HG03354 (cell line): ENCODE results near the gene CCDC9B.
A peak's percentile ranks its signal among the peaks of the same experiment; 100 is the strongest.

ENCODE experiments used
- ATAC-seq: cut with Tn5 transposase; IDR thresholded peaks from one replicate; pipeline ENCODE4 v1.9.1; 2021; ENCODE audit warnings: mild to moderate bottlenecking; ENCODE audit not compliant: unreplicated experiment, poor library complexity, severe bottlenecking

The CCDC9B gene

GRCh38 chr15:40334941-40335795, 5.6 kb downstream of the CCDC9B start:
- no peak for ATAC-seq

- ATAC-seq = no peak
Measured at GRCh38 chr15:40334541-40334940, 6.2 kb downstream of the CCDC9B start.

GRCh38 chr15:40333922-40334492, 6.7 kb downstream of the CCDC9B start:
- ATAC-seq = no peak

GRCh38 chr15:40332113-40332781, 8.5 kb downstream of the CCDC9B start:
- ATAC-seq = no peak

DNA sequence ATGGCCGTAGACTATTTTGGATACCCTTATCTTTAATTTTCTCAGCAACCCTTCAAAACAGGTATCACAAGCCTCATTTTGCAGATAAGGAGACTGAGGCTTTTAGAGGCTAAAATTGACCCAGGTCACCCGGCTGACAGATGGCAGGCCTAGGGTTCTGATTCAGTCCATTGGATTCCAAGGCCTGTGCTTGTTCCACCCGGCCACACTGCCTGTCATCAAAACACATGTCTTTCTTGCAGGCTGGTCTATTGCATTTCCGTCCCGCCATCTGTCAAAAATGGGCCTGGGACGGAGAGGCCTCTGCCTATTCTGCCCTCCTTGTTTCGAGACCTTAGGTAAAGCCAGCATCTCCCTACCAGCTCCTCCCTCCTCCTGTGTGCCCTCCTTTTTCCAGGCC, 9.1 kb downstream of the CCDC9B start:
- no peak for ATAC-seq

DNA sequence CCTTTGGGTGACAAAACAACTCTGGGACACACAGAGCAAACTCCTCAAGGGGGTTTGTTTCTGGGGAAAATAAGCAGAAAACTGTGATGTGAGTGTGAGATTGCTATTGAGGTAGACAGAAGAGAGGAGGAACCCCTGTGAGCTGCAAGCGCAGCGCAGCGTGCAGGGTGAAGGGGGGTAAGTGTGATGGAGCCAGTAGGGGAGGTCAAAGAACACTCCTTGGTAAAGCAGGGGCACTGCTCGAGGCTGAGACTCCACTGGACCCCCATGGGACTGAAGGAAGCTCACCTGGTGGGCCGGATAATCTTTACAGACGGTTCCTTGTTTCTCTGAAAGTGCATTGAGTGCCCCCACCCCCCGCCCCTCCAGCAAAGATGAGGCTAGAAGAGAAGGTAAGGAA, 9.7 kb downstream of the CCDC9B start:
- no peak for ATAC-seq

- no peak for ATAC-seq
Measured at GRCh38 chr15:40330368-40330836, 10.3 kb downstream of the CCDC9B start.

GRCh38 chr15:40329804-40330203, 10.9 kb downstream of the CCDC9B start:
- ATAC-seq = no peak

GRCh38 chr15:40328751-40329150, 12.0 kb downstream of the CCDC9B start:
- no peak for ATAC-seq

DNA sequence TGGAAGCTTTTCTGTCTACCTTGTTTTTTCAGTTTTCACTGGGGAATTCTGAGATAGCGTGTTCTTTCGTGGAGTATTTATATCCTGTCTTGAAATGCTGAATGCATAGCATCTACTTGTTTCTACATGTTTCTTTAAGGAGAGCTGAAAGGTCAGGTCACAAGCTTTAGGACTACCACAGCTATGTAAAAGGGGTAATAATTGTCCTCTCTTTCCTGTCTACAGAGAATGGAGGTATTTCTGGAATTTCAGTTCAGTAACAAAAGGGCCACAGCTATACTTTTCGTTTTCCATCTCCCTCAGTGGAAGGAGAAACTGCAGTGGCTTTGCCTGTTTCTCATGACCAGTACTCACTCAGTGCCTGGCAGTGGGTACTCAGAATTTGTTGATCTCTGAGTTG, 12.6 kb downstream of the CCDC9B start:
- ATAC-seq = no peak

- ATAC-seq = no peak
Measured at GRCh38 chr15:40327457-40327856, 13.3 kb downstream of the CCDC9B start.

GRCh38 chr15:40325700-40326099, 15.0 kb downstream of the CCDC9B start:
- no peak for ATAC-seq

DNA sequence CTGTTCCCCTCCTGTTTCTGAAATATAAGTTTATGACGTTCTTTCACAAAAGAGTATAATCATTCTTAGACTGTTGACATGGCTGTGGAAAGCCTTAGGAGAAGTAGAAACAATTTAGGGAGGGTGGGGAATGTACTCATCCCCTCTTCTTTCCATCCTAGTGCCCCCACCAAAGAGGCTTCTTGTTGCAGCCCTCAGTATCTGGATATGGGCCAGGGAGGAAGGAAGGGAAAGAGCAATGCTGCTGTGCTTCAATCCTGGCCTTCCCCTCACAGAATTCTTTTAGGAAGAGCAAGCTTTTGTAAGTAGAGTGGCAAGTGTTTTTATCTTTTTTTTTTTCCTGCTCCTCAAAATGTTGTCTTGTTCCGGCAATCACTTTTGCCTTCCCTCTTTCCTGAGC, 15.6 kb downstream of the CCDC9B start:
- no peak for ATAC-seq

- ATAC-seq = peak; percentile 5
Measured at GRCh38 chr15:40323953-40324937, 16.5 kb downstream of the CCDC9B start.

- ATAC-seq = peak; percentile 88
Measured at GRCh38 chr15:40323239-40323952, 17.3 kb downstream of the CCDC9B start, which contains the start of gene INAFM2. INAFM2 (plus strand) TSS chr15:40323692; CDS start chr15:40324056, 364 bp downstream.

- no peak for ATAC-seq
Measured at GRCh38 chr15:40322531-40323238, 18.1 kb downstream of the CCDC9B start.

DNA sequence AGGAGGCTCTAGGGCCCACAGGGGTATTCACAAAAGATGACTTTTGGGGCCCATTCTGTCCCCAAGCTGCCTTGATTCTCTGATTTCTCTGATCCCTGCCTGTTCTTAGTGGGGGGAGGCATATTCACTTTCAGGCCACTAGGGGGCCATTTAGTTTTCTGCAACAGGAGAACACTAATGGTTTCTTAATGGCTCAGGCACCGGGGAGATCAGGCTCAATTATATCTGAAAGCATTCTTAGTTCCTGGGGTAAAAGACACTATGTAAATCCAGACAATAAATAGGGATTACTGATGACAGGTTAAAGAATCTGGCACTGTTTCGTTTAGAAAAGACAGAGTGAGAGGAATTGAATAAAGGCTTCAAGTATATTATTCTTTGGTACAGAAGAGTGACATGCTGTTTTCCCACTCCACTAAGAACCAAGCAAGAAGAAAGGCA, 19.8 kb downstream of the CCDC9B start:
- ATAC-seq = no peak

- no peak for ATAC-seq
Measured at GRCh38 chr15:40320409-40320808, 20.3 kb downstream of the CCDC9B start.
